Neural cell (in vitro differentiated cells): Measurements from ENCODE around the gene UPK3BL2.
"Not testable (repeated sequence)": the region's sequence is repeated elsewhere in the genome, so short reads cannot be mapped to it uniquely, and the experiment has no call there.

ENCODE experiments used
- CTCF ChIP-seq: fragments of 450-650 bp; IDR thresholded peaks from 2 replicates; pipeline ENCODE4 v1.5.1; 2014; ENCODE audit warnings: antibody characterized with exemption, mild to moderate bottlenecking, moderate library complexity; ENCODE audit not compliant: poor library complexity, severe bottlenecking
- EP300 ChIP-seq: fragments of 450-650 bp; conservative IDR thresholded peaks from 2 replicates; pipeline ENCODE4 v1.6.1; 2014; ENCODE audit warnings: antibody characterized with exemption, mild to moderate bottlenecking, moderate library complexity; ENCODE audit not compliant: poor library complexity, severe bottlenecking
- EZH2 ChIP-seq: fragments of 200-600, 300-800 bp; shearing (Covaris generic), sonication (generic); IDR thresholded peaks from 2 replicates; pipeline ENCODE4 v1.6.1; 2014; ENCODE audit warnings: antibody characterized with exemption, low read length, borderline replicate concordance, mild to moderate bottlenecking; ENCODE audit not compliant: insufficient read depth, poor library complexity, severe bottlenecking
- MXI1 ChIP-seq: fragments of 450-650 bp; conservative IDR thresholded peaks from 2 replicates; pipeline ENCODE4 v1.6.1; 2014; ENCODE audit warnings: antibody characterized with exemption, mild to moderate bottlenecking; ENCODE audit not compliant: poor library complexity, severe bottlenecking
- POLR2AphosphoS5 ChIP-seq: IDR thresholded peaks from 2 replicates; pipeline ENCODE4 v1.6.1; 2012
- RAD21 ChIP-seq: fragments of 450-650 bp; conservative IDR thresholded peaks from 2 replicates; pipeline ENCODE4 v1.6.1; 2014; ENCODE audit warnings: antibody characterized with exemption, mild to moderate bottlenecking, moderate library complexity
- REST ChIP-seq: IDR thresholded peaks from 2 replicates; pipeline ENCODE4 v1.6.1; 2012; ENCODE audit warnings: borderline replicate concordance
- SMC3 ChIP-seq: fragments of 450-650 bp; conservative IDR thresholded peaks from 2 replicates; pipeline ENCODE4 v1.6.1; 2014; ENCODE audit warnings: antibody characterized with exemption, mild to moderate bottlenecking, moderate library complexity; ENCODE audit not compliant: poor library complexity
- TAF1 ChIP-seq: IDR thresholded peaks from 2 replicates; pipeline ENCODE4 v1.6.1; 2012; ENCODE audit warnings: low read depth

- TF ChIP-seq CTCF, RAD21, EP300, POLR2AphosphoS5, TAF1, REST, EZH2, SMC3, MXI1: not testable (repeated sequence)
Observed at GRCh38 chr7:102524803-102525202, 18.7 kb downstream of the UPK3BL2 start.
